IMR-90 (cell line): ENCODE measurements around the gene AIRE. TPM values are rescaled to one million over a fixed set of nuclear protein-coding genes. Genes with fewer than 3 reads are reported as not detected.

ENCODE experiments used
- ATAC-seq: fragments of 200-7000 bp; cut with Tn5 transposase; 2 replicates; pipeline ENCODE4 v1.9.1; 2020; ENCODE audit warnings: low read depth, mild to moderate bottlenecking, moderate library complexity
- BruUV-seq: library from RNA; stranded (reverse); fragments of 400-500 nt; replicated peaks from 2 replicates; lab custom pipeline; 2021; lab: Mats Ljungman, UMichigan
- CTCF ChIA-PET: fragments of 300-600 bp; formaldehyde crosslinking; extraction: SDS; loops from one replicate; lab custom pipeline; 2021; ENCODE audit warnings: antibody characterized with exemption; lab: Yijun Ruan, JAX
- POLR2A ChIA-PET: fragments of 300-600 bp; sonication (Branson Sonifier 250); formaldehyde crosslinking; loops from one replicate; lab custom pipeline; 2022; ENCODE audit warnings: antibody characterized with exemption; ENCODE audit not compliant: unreplicated experiment; lab: Charles Lee
- DNase-seq: peaks from one replicate; pipeline ENCODE4 v3.0.0; 2013
- H2AFZ ChIP-seq: replicated peaks from 2 replicates; pipeline ENCODE3; 2013; ENCODE audit warnings: low read length, mild to moderate bottlenecking; ENCODE audit not compliant: poor library complexity
- H2AK5ac ChIP-seq: 2 replicates; pipeline ENCODE4 v1.6.1; 2013; ENCODE audit warnings: low read depth, low read length, inconsistent platforms
- H2AK9ac ChIP-seq: replicated peaks from 2 replicates; pipeline ENCODE3; 2013; ENCODE audit warnings: mild to moderate bottlenecking, low read depth, low read length, moderate library complexity; ENCODE audit not compliant: poor library complexity
- H2BK120ac ChIP-seq: 2 replicates; pipeline ENCODE4 v1.6.1; 2013; ENCODE audit warnings: low read depth, low read length, inconsistent platforms
- H2BK15ac ChIP-seq: 3 replicates; pipeline ENCODE4 v1.6.1; 2013; ENCODE audit warnings: low read depth, low read length, inconsistent platforms
- H2BK20ac ChIP-seq: 2 replicates; pipeline ENCODE4 v1.6.1; 2013; ENCODE audit warnings: low read depth, mild to moderate bottlenecking, inconsistent platforms, low read length, moderate library complexity
- H2BK5ac ChIP-seq: 2 replicates; pipeline ENCODE4 v1.6.1; 2013; ENCODE audit warnings: mild to moderate bottlenecking, low read depth, low read length, inconsistent platforms; ENCODE audit not compliant: poor library complexity, severe bottlenecking
- H3K14ac ChIP-seq: replicated peaks from 2 replicates; pipeline ENCODE4 v1.6.1; 2013; ENCODE audit warnings: low read depth, low read length, inconsistent platforms
- H3K18ac ChIP-seq: 2 replicates; pipeline ENCODE4 v1.6.1; 2013; ENCODE audit warnings: low read depth, low read length, control low read depth
- H3K23ac ChIP-seq: 2 replicates; pipeline ENCODE4 v1.6.1; 2013; ENCODE audit warnings: low read depth, low read length, inconsistent platforms
- H3K27ac ChIP-seq: 2 replicates; pipeline ENCODE4 v1.5.1; 2013; ENCODE audit warnings: mild to moderate bottlenecking, control low read depth, low read length; ENCODE audit not compliant: insufficient read depth
- H3K27me3 ChIP-seq: 2 replicates; pipeline ENCODE4 v1.6.1; 2013; ENCODE audit warnings: low read length; ENCODE audit not compliant: control insufficient read depth, insufficient read depth
- H3K36me3 ChIP-seq: 2 replicates; pipeline ENCODE4 v1.6.1; 2013; ENCODE audit warnings: low read length, mixed read lengths; ENCODE audit not compliant: control insufficient read depth, insufficient read depth
- H3K4ac ChIP-seq: 2 replicates; pipeline ENCODE4 v1.6.1; 2013; ENCODE audit warnings: low read depth, low read length, inconsistent platforms
- H3K4me1 ChIP-seq: 2 replicates; pipeline ENCODE4 v1.6.1; 2013; ENCODE audit warnings: low read length, mixed read lengths; ENCODE audit not compliant: control insufficient read depth, insufficient read depth
- H3K4me2 ChIP-seq: 2 replicates; pipeline ENCODE4 v1.6.1; 2013; ENCODE audit warnings: low read depth, mild to moderate bottlenecking, control low read depth, low read length, moderate library complexity
- H3K4me3 ChIP-seq: 2 replicates; pipeline ENCODE4 v1.5.1; 2013; ENCODE audit warnings: low read depth, mild to moderate bottlenecking, control low read depth, low read length, moderate library complexity; ENCODE audit not compliant: insufficient read depth
- H3K56ac ChIP-seq: 2 replicates; pipeline ENCODE4 v1.6.1; 2013; ENCODE audit warnings: low read length, inconsistent platforms; ENCODE audit not compliant: insufficient read depth; ENCODE audit errors: extremely low read depth
- H3K79me1 ChIP-seq, 2 experiments: 2 replicates each; pipeline ENCODE4 v1.6.1; 2013; ENCODE audit warnings: low read length in 2 of 2, inconsistent platforms in 1 of 2, low read depth in 1 of 2
- H3K9ac ChIP-seq: 2 replicates; pipeline ENCODE4 v1.6.1; 2013; ENCODE audit warnings: low read depth, low read length, control low read depth
- H3K9me1 ChIP-seq: 2 replicates; pipeline ENCODE4 v1.6.1; 2013; ENCODE audit warnings: low read length, inconsistent platforms; ENCODE audit not compliant: insufficient read depth
- H3K9me3 ChIP-seq: 2 replicates; pipeline ENCODE4 v1.6.1; 2013; ENCODE audit warnings: low read length; ENCODE audit not compliant: control insufficient read depth, insufficient read depth
- H4K20me1 ChIP-seq: 2 replicates; pipeline ENCODE4 v1.6.1; 2013; ENCODE audit warnings: low read length, inconsistent platforms; ENCODE audit not compliant: insufficient read depth
- H4K5ac ChIP-seq: 2 replicates; pipeline ENCODE4 v1.6.1; 2013; ENCODE audit warnings: mild to moderate bottlenecking, low read depth, low read length, control low read depth
- H4K8ac ChIP-seq, 2 experiments: 2 replicates each; pipeline ENCODE4 v1.6.1; 2013; ENCODE audit warnings: low read depth in 2 of 2, low read length in 2 of 2, control low read depth in 1 of 2, inconsistent platforms in 1 of 2
- H4K91ac ChIP-seq: 2 replicates; pipeline ENCODE4 v1.6.1; 2013; ENCODE audit warnings: low read depth, low read length, inconsistent platforms; ENCODE audit not compliant: insufficient read depth
- BHLHE40 ChIP-seq: fragments of 150-350 bp; IDR thresholded peaks from 2 replicates; pipeline ENCODE4 v1.6.1; 2016; ENCODE audit warnings: mild to moderate bottlenecking, low read depth, low read length
- CEBPB ChIP-seq: IDR thresholded peaks from 2 replicates; pipeline ENCODE4 v1.6.1; 2012; ENCODE audit warnings: low read depth, low read length, improper control_type of control experiment
- CHD1 ChIP-seq: IDR thresholded peaks from 2 replicates; pipeline ENCODE4 v1.6.1; 2012; ENCODE audit warnings: low read depth, low read length, improper control_type of control experiment
- FOS ChIP-seq: fragments of 150-350 bp; IDR thresholded peaks from 2 replicates; pipeline ENCODE4 v1.6.1; 2016; ENCODE audit warnings: low read depth, low read length
- MAFK ChIP-seq: IDR thresholded peaks from 2 replicates; pipeline ENCODE4 v1.6.1; 2012; ENCODE audit warnings: low read depth, low read length, improper control_type of control experiment
- MAZ ChIP-seq: IDR thresholded peaks from 2 replicates; pipeline ENCODE4 v1.6.1; 2012; ENCODE audit warnings: low read depth, mild to moderate bottlenecking, low read length, improper control_type of control experiment, moderate library complexity, borderline replicate concordance
- MXI1 ChIP-seq: IDR thresholded peaks from 2 replicates; pipeline ENCODE4 v1.6.1; 2012; ENCODE audit warnings: low read depth, mild to moderate bottlenecking, low read length, moderate library complexity, borderline replicate concordance
- NFE2L2 ChIP-seq: fragments of 150-350 bp; IDR thresholded peaks from 2 replicates; pipeline ENCODE4 v1.6.1; 2016; ENCODE audit warnings: low read depth, mild to moderate bottlenecking, low read length
- POLR2A ChIP-seq: IDR thresholded peaks from 2 replicates; pipeline ENCODE4 v1.6.1; 2012; ENCODE audit warnings: mild to moderate bottlenecking, low read depth, low read length
- RAD21 ChIP-seq: IDR thresholded peaks from 2 replicates; pipeline ENCODE4 v1.6.1; 2012; ENCODE audit warnings: low read length, improper control_type of control experiment
- RCOR1 ChIP-seq: IDR thresholded peaks from 2 replicates; pipeline ENCODE4 v1.6.1; 2012; ENCODE audit warnings: mild to moderate bottlenecking, low read length, improper control_type of control experiment; ENCODE audit not compliant: insufficient replicate concordance
- RFX5 ChIP-seq: IDR thresholded peaks from 2 replicates; pipeline ENCODE4 v1.8.0; 2012; ENCODE audit warnings: low read depth, mild to moderate bottlenecking, low read length, moderate library complexity
- SMC3 ChIP-seq: fragments of 150-350 bp; IDR thresholded peaks from 2 replicates; pipeline ENCODE4 v1.6.1; 2016; ENCODE audit warnings: low read depth, mild to moderate bottlenecking, antibody characterized with exemption, low read length, moderate library complexity
- USF2 ChIP-seq: fragments of 150-350 bp; IDR thresholded peaks from 2 replicates; pipeline ENCODE4 v1.6.1; 2017; ENCODE audit warnings: mild to moderate bottlenecking, antibody characterized with exemption, low read length, low read depth
- WGBS, 2 experiments: methylation state at CpG; one replicate each; pipeline versions ENCODE4 v1.1.5 to v1.1.7; 2013; ENCODE audit warnings: missing lambda C conversion rate in 2 of 2; ENCODE audit not compliant: insufficient read length in 1 of 2; ENCODE audit errors: extremely low coverage in 2 of 2; 5-methylcytosine and 5-hydroxymethylcytosine counted together
- dilution Hi-C: fragments of 300-500 bp; cut with HindIII; formaldehyde crosslinking; loops from one replicate; pipeline ENCODE4 v1.14.3; 2018; ENCODE audit warnings: low sequenced_read_pairs; ENCODE audit not compliant: unreplicated experiment
- in situ Hi-C: fragments of 300-500 bp; cut with MboI; formaldehyde crosslinking; loops from 3 replicates; pipeline ENCODE4 v1.14.3; 2019; ENCODE audit warnings: low sequenced_read_pairs, inconsistent platforms, mixed read lengths
- intact Hi-C: fragments of 100-400 bp; cut with micrococcal nuclease; formaldehyde crosslinking; loops from 2 replicates; pipeline ENCODE4 v1.10.0; 2022
- polyA plus RNA-seq, 3 experiments: library from polyadenylated mRNA; depleted of rRNA; stranded (reverse); fragments of >200 nt; gene quantifications; 2 replicates each; pipeline ENCODE4 v1.2.3, GENCODE V29; 2012; ENCODE audit warnings: low replicate concordance in 1 of 3
- total RNA-seq: library from RNA; depleted of rRNA; stranded (reverse); fragments of >200 nt; gene quantifications from 2 replicates; pipeline ENCODE4 v1.2.3, GENCODE V29; 2012
- TF ChIP-seq, protein P1 (sequence below): fragments of 150-350 bp; IDR thresholded peaks from 2 replicates; pipeline ENCODE4 v1.6.1; 2016; ENCODE audit warnings: low read depth, mild to moderate bottlenecking, low read length, moderate library complexity, borderline replicate concordance
- TF ChIP-seq, protein P2 (sequence below): conservative IDR thresholded peaks from 2 replicates; pipeline ENCODE4 v1.5.1; 2012; ENCODE audit warnings: mild to moderate bottlenecking, low read depth, low read length, improper control_type of control experiment

AIRE gene
- total and polyA plus RNA-seq, 2 of the 4 experiments (the other 2 are of a cell fraction): 0.05 TPM; not detected in 1

DNA sequence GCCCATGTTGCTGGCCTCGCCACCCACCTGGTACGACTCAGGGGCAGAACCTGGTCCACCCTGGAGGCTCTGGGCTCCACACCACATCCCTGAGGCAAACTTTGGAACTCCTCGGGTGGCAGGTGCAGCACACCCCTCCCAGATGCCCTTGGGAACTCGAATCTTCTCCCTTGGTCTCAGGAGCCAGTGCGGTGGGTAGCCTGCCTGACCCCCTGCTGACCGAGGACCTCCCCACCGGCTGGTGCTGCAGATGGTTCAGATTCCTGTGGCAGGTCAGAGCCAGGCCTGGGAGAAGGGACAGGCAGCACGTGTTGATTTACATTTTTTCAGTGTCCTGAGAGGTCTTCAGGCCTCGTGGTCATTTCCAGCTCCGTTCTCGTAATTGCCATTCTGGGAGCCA, 59.8 kb downstream of the AIRE start:
- no peak overlapping the region for H3K27ac ChIP-seq
- H3K9ac ChIP-seq: no peak overlapping the region
- H3K36me3 ChIP-seq: no peaks in the 10 kb centered on the region
- H3K9me3 ChIP-seq: no peaks in the 10 kb centered on the region
- H3K4ac ChIP-seq: no peak overlapping the region
- H3K18ac ChIP-seq: no peak overlapping the region
- ChIA-PET CTCF (no interaction called here), POLR2A (no interaction called here)
- TF ChIP-seq RCOR1 (no peak), POLR2A (no peak), MXI1 (no peak), RFX5 (no peak), NFE2L2 (no peak), RAD21 (no peak), MAFK (no peak), FOS (no peak), MAZ (no peak), BHLHE40 (no peak), USF2 (no peak), CEBPB (no peak), SMC3 (no peak), CHD1 (no peak)
- TF ChIP-seq, protein P1, sequence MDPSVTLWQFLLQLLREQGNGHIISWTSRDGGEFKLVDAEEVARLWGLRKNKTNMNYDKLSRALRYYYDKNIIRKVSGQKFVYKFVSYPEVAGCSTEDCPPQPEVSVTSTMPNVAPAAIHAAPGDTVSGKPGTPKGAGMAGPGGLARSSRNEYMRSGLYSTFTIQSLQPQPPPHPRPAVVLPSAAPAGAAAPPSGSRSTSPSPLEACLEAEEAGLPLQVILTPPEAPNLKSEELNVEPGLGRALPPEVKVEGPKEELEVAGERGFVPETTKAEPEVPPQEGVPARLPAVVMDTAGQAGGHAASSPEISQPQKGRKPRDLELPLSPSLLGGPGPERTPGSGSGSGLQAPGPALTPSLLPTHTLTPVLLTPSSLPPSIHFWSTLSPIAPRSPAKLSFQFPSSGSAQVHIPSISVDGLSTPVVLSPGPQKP: no peak
- TF ChIP-seq, protein P2, sequence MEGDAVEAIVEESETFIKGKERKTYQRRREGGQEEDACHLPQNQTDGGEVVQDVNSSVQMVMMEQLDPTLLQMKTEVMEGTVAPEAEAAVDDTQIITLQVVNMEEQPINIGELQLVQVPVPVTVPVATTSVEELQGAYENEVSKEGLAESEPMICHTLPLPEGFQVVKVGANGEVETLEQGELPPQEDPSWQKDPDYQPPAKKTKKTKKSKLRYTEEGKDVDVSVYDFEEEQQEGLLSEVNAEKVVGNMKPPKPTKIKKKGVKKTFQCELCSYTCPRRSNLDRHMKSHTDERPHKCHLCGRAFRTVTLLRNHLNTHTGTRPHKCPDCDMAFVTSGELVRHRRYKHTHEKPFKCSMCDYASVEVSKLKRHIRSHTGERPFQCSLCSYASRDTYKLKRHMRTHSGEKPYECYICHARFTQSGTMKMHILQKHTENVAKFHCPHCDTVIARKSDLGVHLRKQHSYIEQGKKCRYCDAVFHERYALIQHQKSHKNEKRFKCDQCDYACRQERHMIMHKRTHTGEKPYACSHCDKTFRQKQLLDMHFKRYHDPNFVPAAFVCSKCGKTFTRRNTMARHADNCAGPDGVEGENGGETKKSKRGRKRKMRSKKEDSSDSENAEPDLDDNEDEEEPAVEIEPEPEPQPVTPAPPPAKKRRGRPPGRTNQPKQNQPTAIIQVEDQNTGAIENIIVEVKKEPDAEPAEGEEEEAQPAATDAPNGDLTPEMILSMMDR: no peak
- no peak overlapping the region for H3K23ac ChIP-seq
- H3K27me3 ChIP-seq: peaks cover 36% of the 10 kb centered on the region
- H2BK5ac ChIP-seq: no peak overlapping the region
- H4K8ac ChIP-seq: no peak overlapping the region
- H2AFZ ChIP-seq: no peak overlapping the region
- BruUV-seq: no TSS peak
- no peak overlapping the region for H4K5ac ChIP-seq
- no peak overlapping the region for H2AK5ac ChIP-seq
- intact Hi-C loops: no loop called here
- no peaks in the 10 kb centered on the region for H4K20me1 ChIP-seq
- H3K4me3 ChIP-seq: no peak overlapping the region
- no peaks in the 10 kb centered on the region for H3K79me1 ChIP-seq
- 29% methylated on average over 8 of the region's 11 CpGs; no CpG with 5 or more reads in 1 of the 2 experiments for WGBS, 2 experiments
- ATAC-seq (no peak), DNase-seq (no peak)
- H3K56ac ChIP-seq: no peak overlapping the region
- H4K91ac ChIP-seq: no peak overlapping the region
- H3K4me2 ChIP-seq: no peak overlapping the region
- H2BK120ac ChIP-seq: no peak overlapping the region
- dilution Hi-C loops: no loop called here
- no peak overlapping the region for H2AK9ac ChIP-seq
- no peak overlapping the region for H2BK15ac ChIP-seq
- H2BK20ac ChIP-seq: no peak overlapping the region
- in situ Hi-C loops: no loop called here
- H3K14ac ChIP-seq: no peak overlapping the region
- 0 out of 2 replicates have a peak, but pooled peaks cover 1% of the 10 kb centered on the region for H3K9me1 ChIP-seq
- H3K4me1 ChIP-seq: no peaks in the 10 kb centered on the region
